Measurements from ENCODE around the gene UST. TPM values are rescaled to one million over a fixed set of nuclear protein-coding genes. Genes with fewer than 3 reads are reported as not detected.

Gene UST
- total RNA-seq, 2 experiments from 2014 or later: 1.4 to 4.1 TPM

- DNase-seq (ENCODE audit: low spot score): no peak
- ChIA-PET CTCF (ENCODE audit: unreplicated experiment) (no interaction called here), POLR2A (interaction anchor here (0.7 to 1.5 kb wide), 3 partner anchors 12 to 80 kb away, joined by 3 read pairs; no protein-coding TSS in a partner anchor)
- Histone ChIP-seq H3K4me1 (ENCODE audit: insufficient read depth, low read length, poor library complexity, severe bottlenecking) (no peaks in the 10 kb centered on the region), H3K4me3 (ENCODE audit: low read depth, low read length, poor library complexity, severe bottlenecking) (no peak overlapping the region), H3K9me2 (ENCODE audit: insufficient read depth, low read length) (no peaks in the 10 kb centered on the region), H3K27ac (ENCODE audit: low read depth, low read length, poor library complexity, severe bottlenecking) (no peak overlapping the region), H3K9me3 (ENCODE audit: low read length) (no peaks in the 10 kb centered on the region), H3K36me3 (ENCODE audit: insufficient read depth, low read length) (no peaks in the 10 kb centered on the region), H2AFZ (ENCODE audit: low read length) (no peak overlapping the region), H3K4me2 (ENCODE audit: low read length) (no peak overlapping the region), H4K20me1 (ENCODE audit: insufficient read depth, low read length) (no peaks in the 10 kb centered on the region), H3K79me2 (ENCODE audit: insufficient read depth, low read depth, low read length) (no peaks in the 10 kb centered on the region)
- BruUV-seq (replicated peaks): no TSS peak
- TF ChIP-seq EZH2phosphoT487 (IDR thresholded peaks at IDR 0.05; ENCODE audit: borderline replicate concordance, low read depth, low read length): no peak
- TF ChIP-seq CTCF (conservative IDR thresholded peaks at IDR 0.05; ENCODE audit: low read length): no peak
- intact Hi-C loops (cut with micrococcal nuclease; ENCODE audit: unreplicated experiment): no loop called here
Measured at GRCh38 chr6:148927586-148927985, 180.8 kb downstream of the UST start.

GRCh38 chr6:148928811-148929210, 182.0 kb downstream of the UST start:
- H3K27ac ChIP-seq (ENCODE audit: low read depth, low read length, poor library complexity, severe bottlenecking): no peak overlapping the region
- no peaks in the 10 kb centered on the region for H3K36me3 ChIP-seq (ENCODE audit: insufficient read depth, low read length)
- no peaks in the 10 kb centered on the region for H3K4me1 ChIP-seq (ENCODE audit: insufficient read depth, low read length, poor library complexity, severe bottlenecking)
- H3K79me2 ChIP-seq (ENCODE audit: insufficient read depth, low read depth, low read length): no peaks in the 10 kb centered on the region
- no peaks in the 10 kb centered on the region for H4K20me1 ChIP-seq (ENCODE audit: insufficient read depth, low read length)
- H3K9me2 ChIP-seq (ENCODE audit: insufficient read depth, low read length): no peaks in the 10 kb centered on the region
- CTCF ChIA-PET (ENCODE audit: unreplicated experiment): no interaction called here
- intact Hi-C loops (cut with micrococcal nuclease; ENCODE audit: unreplicated experiment): no loop called here
- DNase-seq (ENCODE audit: low spot score): no peak
- POLR2A ChIA-PET: interaction anchor here (0.9 to 1.5 kb wide), 2 partner anchors 13 to 226 kb away, joined by 3 read pairs; no protein-coding TSS in a partner anchor
- no TSS peak for BruUV-seq (replicated peaks)
- H3K9me3 ChIP-seq (ENCODE audit: low read length): no peaks in the 10 kb centered on the region
- H2AFZ ChIP-seq (ENCODE audit: low read length): no peak overlapping the region
- TF ChIP-seq EZH2phosphoT487 (IDR thresholded peaks at IDR 0.05; ENCODE audit: borderline replicate concordance, low read depth, low read length) (no peak), CTCF (conservative IDR thresholded peaks at IDR 0.05; ENCODE audit: low read length) (no peak)
- no peak overlapping the region for H3K4me2 ChIP-seq (ENCODE audit: low read length)
- no peak overlapping the region for H3K4me3 ChIP-seq (ENCODE audit: low read depth, low read length, poor library complexity, severe bottlenecking)

GRCh38 chr6:148932208-148932607, 185.4 kb downstream of the UST start:
- Histone ChIP-seq H3K79me2 (ENCODE audit: insufficient read depth, low read depth, low read length) (no peaks in the 10 kb centered on the region), H3K36me3 (ENCODE audit: insufficient read depth, low read length) (no peaks in the 10 kb centered on the region), H3K4me3 (ENCODE audit: low read depth, low read length, poor library complexity, severe bottlenecking) (no peak overlapping the region), H3K4me1 (ENCODE audit: insufficient read depth, low read length, poor library complexity, severe bottlenecking) (no peaks in the 10 kb centered on the region), H4K20me1 (ENCODE audit: insufficient read depth, low read length) (no peaks in the 10 kb centered on the region), H3K9me2 (ENCODE audit: insufficient read depth, low read length) (no peaks in the 10 kb centered on the region), H3K27ac (ENCODE audit: low read depth, low read length, poor library complexity, severe bottlenecking) (no peak overlapping the region), H3K4me2 (ENCODE audit: low read length) (no peak overlapping the region), H2AFZ (ENCODE audit: low read length) (no peak overlapping the region), H3K9me3 (ENCODE audit: low read length) (no peaks in the 10 kb centered on the region)
- no peak for TF ChIP-seq CTCF (conservative IDR thresholded peaks at IDR 0.05; ENCODE audit: low read length)
- TF ChIP-seq EZH2phosphoT487 (IDR thresholded peaks at IDR 0.05; ENCODE audit: borderline replicate concordance, low read depth, low read length): no peak
- DNase-seq (ENCODE audit: low spot score): no peak
- intact Hi-C loops (cut with micrococcal nuclease; ENCODE audit: unreplicated experiment): no loop called here
- CTCF ChIA-PET (ENCODE audit: unreplicated experiment): no interaction called here
- BruUV-seq (replicated peaks): no TSS peak
- POLR2A ChIA-PET: no interaction called here

Measured in OCI-LY7 (cell line).